HepG2 (cell line): ENCODE data around the gene LCLAT1. TPM values are rescaled to one million over a fixed set of nuclear protein-coding genes. Genes with fewer than 3 reads are reported as not detected.

ENCODE experiments used
- ATAC-seq: fragments of 200-7000 bp; cut with Tn5 transposase; 3 replicates; pipeline ENCODE4 v1.9.1; 2020; ENCODE audit warnings: mild to moderate bottlenecking, moderate library complexity
- BruUV-seq: library from RNA; stranded (reverse); fragments of 400-500 nt; replicated peaks from 2 replicates; lab custom pipeline; 2021; lab: Mats Ljungman, UMichigan
- CTCF ChIA-PET: fragments of 300-600 bp; formaldehyde crosslinking; extraction: SDS; loops from one replicate; lab custom pipeline; 2021; ENCODE audit warnings: low total read pairs, inconsistent platforms, low intra/inter-chr PET ratio; lab: Yijun Ruan, JAX
- POLR2A ChIA-PET: fragments of 350-600 bp; sonication (Branson Sonifier 250); formaldehyde crosslinking; loops from one replicate; lab custom pipeline; 2020; ENCODE audit warnings: antibody characterized with exemption, inconsistent platforms; lab: Yijun Ruan, JAX
- DNase-seq: peaks from one replicate; pipeline ENCODE4 v3.0.0-alpha.2; 2015; ENCODE audit warnings: low spot score
- FAIRE-seq: peaks from 3 replicates; lab custom pipeline; 2011; peaks lifted over from hg19 to GRCh38; lab: Jason Lieb, UNC
- H2AFZ ChIP-seq: one replicate; pipeline ENCODE4 v1.6.1; 2011; ENCODE audit warnings: low read length, inconsistent platforms
- H3K27ac ChIP-seq: fragments of 300-600 bp; 3 replicates; pipeline ENCODE4 v1.8.0; 2011; ENCODE audit warnings: mixed run types, mild to moderate bottlenecking, mixed read lengths, low read length, inconsistent platforms; ENCODE audit not compliant: insufficient read depth; ENCODE audit errors: extremely low read length
- H3K27me3 ChIP-seq, 2 experiments: fragments of 200-600 bp in 1 of 2; 2 replicates in 1 of 2; 3 replicates in 1 of 2; pipeline versions ENCODE4 v1.6.0 to v1.8.0; 2011; ENCODE audit warnings: low read length in 2 of 2, mild to moderate bottlenecking in 2 of 2, moderate library complexity in 2 of 2, inconsistent platforms in 1 of 2; ENCODE audit not compliant: insufficient read depth in 2 of 2, control insufficient read depth in 1 of 2
- H3K36me3 ChIP-seq, 2 experiments: fragments of 200-600 bp in 1 of 2; replicated peaks in 1 of 2; 2 replicates in 1 of 2; 3 replicates in 1 of 2; pipeline versions ENCODE4 v1.5.1 to v1.8.0; 2011; ENCODE audit warnings: low read length in 2 of 2, inconsistent platforms in 1 of 2; ENCODE audit not compliant: insufficient read depth in 2 of 2, control insufficient read depth in 1 of 2
- H3K4me1 ChIP-seq: 2 replicates; pipeline ENCODE4 v1.5.1; 2012; ENCODE audit warnings: low read length, inconsistent platforms; ENCODE audit not compliant: insufficient read depth
- H3K4me2 ChIP-seq: 2 replicates; pipeline ENCODE4 v1.6.0; 2011; ENCODE audit warnings: low read depth, low read length, inconsistent platforms
- H3K4me3 ChIP-seq, 3 experiments: fragments of 200-600 bp in 1 of 3; sonication (generic), shearing (Covaris generic) in 1 of 3; replicated peaks in 1 of 3; 2 replicates each; pipeline ENCODE4 v1.5.1; 2011 to 2016; ENCODE audit warnings: low read length in 3 of 3, inconsistent platforms in 2 of 3, low read depth in 2 of 3, mild to moderate bottlenecking in 2 of 3, control low read depth in 1 of 3, mixed read lengths in 1 of 3; ENCODE audit not compliant: insufficient read depth in 1 of 3
- H3K79me2 ChIP-seq: one replicate; pipeline ENCODE4 v1.6.1; 2011; ENCODE audit warnings: low read length, inconsistent platforms; ENCODE audit not compliant: insufficient read depth
- H3K9ac ChIP-seq: 2 replicates; pipeline ENCODE4 v1.6.0; 2011; ENCODE audit warnings: mild to moderate bottlenecking, low read depth, low read length, inconsistent platforms; ENCODE audit not compliant: insufficient read depth
- H3K9me3 ChIP-seq: 2 replicates; pipeline ENCODE4 v1.5.1; 2012; ENCODE audit warnings: mild to moderate bottlenecking, low read length
- H4K20me1 ChIP-seq: 2 replicates; pipeline ENCODE4 v1.6.0; 2011; ENCODE audit warnings: inconsistent platforms, mild to moderate bottlenecking, low read length, moderate library complexity; ENCODE audit not compliant: insufficient read depth
- ARNTL ChIP-seq: sonication (generic); formaldehyde crosslinking; IDR thresholded peaks from 2 replicates; pipeline ENCODE4 v1.4.0; 2020; ENCODE audit warnings: mild to moderate bottlenecking, missing genetic modification reagents
- ATM ChIP-seq: fragments of 450-650 bp; IDR thresholded peaks from 2 replicates; pipeline ENCODE4 v1.7.1; 2017; ENCODE audit warnings: mild to moderate bottlenecking, borderline replicate concordance
- FOXC1 ChIP-seq: sonication (generic); formaldehyde crosslinking; IDR thresholded peaks from 2 replicates; pipeline ENCODE4 v1.8.0; 2022; ENCODE audit warnings: mild to moderate bottlenecking, missing genetic modification reagents, borderline replicate concordance
- PRPF4 ChIP-seq: fragments of 200-400 bp; formaldehyde crosslinking; IDR thresholded peaks from 2 replicates; pipeline ENCODE4 v1.6.1; 2016; ENCODE audit warnings: low read length, low read depth; ENCODE audit not compliant: poor library complexity, severe bottlenecking
- RAD21 ChIP-seq: fragments of 450-650 bp; formaldehyde crosslinking; IDR thresholded peaks from 2 replicates; pipeline ENCODE4 v1.5.0; 2020; ENCODE audit warnings: mild to moderate bottlenecking
- SMC3 ChIP-seq: IDR thresholded peaks from 2 replicates; pipeline ENCODE4 v1.6.1; 2011; ENCODE audit warnings: low read length, improper control_type of control experiment
- STAG1 ChIP-seq: sonication (generic); formaldehyde crosslinking; IDR thresholded peaks from 2 replicates; pipeline ENCODE4 v1.4.0; 2020; ENCODE audit warnings: missing genetic modification reagents
- YY1 ChIP-seq: IDR thresholded peaks from 2 replicates; pipeline ENCODE4 v1.6.1; 2011; ENCODE audit warnings: low read length, low read depth, moderate library complexity, mild to moderate bottlenecking; ENCODE audit not compliant: insufficient read depth, insufficient replicate concordance
- ZBTB7A ChIP-seq: sonication (generic); formaldehyde crosslinking; IDR thresholded peaks from 2 replicates; pipeline ENCODE4 v1.8.0; 2022; ENCODE audit warnings: mild to moderate bottlenecking, missing genetic modification reagents
- ZNF12 ChIP-seq: sonication (generic); formaldehyde crosslinking; IDR thresholded peaks from 2 replicates; pipeline ENCODE4 v1.5.0; 2020; ENCODE audit warnings: missing genetic modification reagents
- ZNF333 ChIP-seq: sonication (generic); formaldehyde crosslinking; IDR thresholded peaks from 2 replicates; pipeline ENCODE4 v1.4.0; 2020; ENCODE audit warnings: mild to moderate bottlenecking, missing genetic modification reagents, borderline replicate concordance
- WGBS: methylation state at CpG from one replicate; pipeline ENCODE4 v1.1.6; 2017; ENCODE audit warnings: low lambda C conversion rate; 5-methylcytosine and 5-hydroxymethylcytosine counted together
- in situ Hi-C: cut with HindIII; loops from 2 replicates; pipeline ENCODE4 v1.10.0; 2017; ENCODE audit warnings: low pct_unique_long_range_greater_than_20kb; ENCODE audit not compliant: extremely low pct_ligation_motif_present
- intact Hi-C: fragments of 100-400 bp; cut with micrococcal nuclease; formaldehyde crosslinking; loops from one replicate; pipeline ENCODE4 v1.10.0; 2022; ENCODE audit not compliant: unreplicated experiment
- polyA plus RNA-seq, 8 experiments: library from polyadenylated mRNA; depleted of rRNA in 3 of 8; stranded (reverse) in 7 of 8; unstranded in 1 of 8; fragments of >200 nt; fragmentation: Illumina TruSeq in 4 of 8; extraction: Trizol in 4 of 8; gene quantifications; 2 replicates each; pipeline versions ENCODE4 v1.2.1 to v1.2.3, GENCODE V29; 2011 to 2016; ENCODE audit warnings: low read depth in 4 of 8, missing spikeins in 1 of 8, mixed read lengths in 1 of 8; ENCODE audit not compliant: insufficient read depth in 1 of 8
- total RNA-seq, 5 experiments: library from RNA; depleted of rRNA; stranded (reverse); fragments of >200 nt; fragmentation: Illumina TruSeq; extraction: Trizol; gene quantifications; 2 replicates each; pipeline ENCODE4 v1.2.3, GENCODE V29; 2016; ENCODE audit warnings: low read depth in 1 of 5
- TF ChIP-seq, protein P1 (sequence below): sonication (generic); formaldehyde crosslinking; IDR thresholded peaks from 2 replicates; pipeline ENCODE4 v1.9.0; 2021; ENCODE audit warnings: mild to moderate bottlenecking, missing genetic modification reagents
- TF ChIP-seq, protein P2 (sequence below): sonication (generic); formaldehyde crosslinking; IDR thresholded peaks from 2 replicates; pipeline ENCODE4 v1.5.0; 2020; ENCODE audit warnings: mild to moderate bottlenecking, missing genetic modification reagents, moderate library complexity
- TF ChIP-seq, protein P3 (sequence below): fragments of 450-650 bp; IDR thresholded peaks from 2 replicates; pipeline ENCODE4 v1.6.1; 2016
- TF ChIP-seq, protein P4 (sequence below): IDR thresholded peaks from 2 replicates; pipeline ENCODE4 v1.6.1; 2016; ENCODE audit warnings: mild to moderate bottlenecking, missing biosample characterization, missing genetic modification reagents

LCLAT1 gene
- total and polyA plus RNA-seq, 2 of the 13 experiments (the other 11 are each of a cell fraction or from before 2014, with no cell fraction given), result 18.0 to 28.0 TPM

DNA sequence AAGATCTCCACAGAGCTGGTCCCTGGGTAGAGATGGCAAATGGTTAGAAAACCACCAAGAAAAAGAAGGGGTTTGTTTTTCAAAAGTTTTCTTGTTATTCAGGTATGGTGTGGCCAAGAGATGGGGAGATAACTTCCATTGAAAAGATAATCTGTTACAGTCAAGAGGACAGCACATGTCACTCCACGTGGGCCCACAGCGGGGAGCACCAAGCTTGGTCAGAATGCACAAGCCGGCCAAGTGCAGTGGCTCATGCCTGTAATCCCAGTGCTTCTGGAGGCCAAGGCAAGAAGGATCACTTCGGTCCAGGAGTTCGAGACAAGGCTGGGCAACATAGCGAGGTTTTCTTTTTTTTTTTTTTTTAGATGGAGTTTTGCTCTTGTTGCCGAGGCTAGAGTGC, 6.0 kb upstream of the LCLAT1 start:
- Histone ChIP-seq H3K9me3 (no peaks in the 10 kb centered on the region), H2AFZ (no peak overlapping the region)
- intact Hi-C loops, result loop anchor here (5.0 kb wide), 1 partner anchor 266 kb away; no protein-coding TSS in a partner anchor
- TF ChIP-seq ZBTB7A (CRISPR knock-in tag), result no peak
- no peak for TF ChIP-seq PRPF4
- TF ChIP-seq, protein P1, sequence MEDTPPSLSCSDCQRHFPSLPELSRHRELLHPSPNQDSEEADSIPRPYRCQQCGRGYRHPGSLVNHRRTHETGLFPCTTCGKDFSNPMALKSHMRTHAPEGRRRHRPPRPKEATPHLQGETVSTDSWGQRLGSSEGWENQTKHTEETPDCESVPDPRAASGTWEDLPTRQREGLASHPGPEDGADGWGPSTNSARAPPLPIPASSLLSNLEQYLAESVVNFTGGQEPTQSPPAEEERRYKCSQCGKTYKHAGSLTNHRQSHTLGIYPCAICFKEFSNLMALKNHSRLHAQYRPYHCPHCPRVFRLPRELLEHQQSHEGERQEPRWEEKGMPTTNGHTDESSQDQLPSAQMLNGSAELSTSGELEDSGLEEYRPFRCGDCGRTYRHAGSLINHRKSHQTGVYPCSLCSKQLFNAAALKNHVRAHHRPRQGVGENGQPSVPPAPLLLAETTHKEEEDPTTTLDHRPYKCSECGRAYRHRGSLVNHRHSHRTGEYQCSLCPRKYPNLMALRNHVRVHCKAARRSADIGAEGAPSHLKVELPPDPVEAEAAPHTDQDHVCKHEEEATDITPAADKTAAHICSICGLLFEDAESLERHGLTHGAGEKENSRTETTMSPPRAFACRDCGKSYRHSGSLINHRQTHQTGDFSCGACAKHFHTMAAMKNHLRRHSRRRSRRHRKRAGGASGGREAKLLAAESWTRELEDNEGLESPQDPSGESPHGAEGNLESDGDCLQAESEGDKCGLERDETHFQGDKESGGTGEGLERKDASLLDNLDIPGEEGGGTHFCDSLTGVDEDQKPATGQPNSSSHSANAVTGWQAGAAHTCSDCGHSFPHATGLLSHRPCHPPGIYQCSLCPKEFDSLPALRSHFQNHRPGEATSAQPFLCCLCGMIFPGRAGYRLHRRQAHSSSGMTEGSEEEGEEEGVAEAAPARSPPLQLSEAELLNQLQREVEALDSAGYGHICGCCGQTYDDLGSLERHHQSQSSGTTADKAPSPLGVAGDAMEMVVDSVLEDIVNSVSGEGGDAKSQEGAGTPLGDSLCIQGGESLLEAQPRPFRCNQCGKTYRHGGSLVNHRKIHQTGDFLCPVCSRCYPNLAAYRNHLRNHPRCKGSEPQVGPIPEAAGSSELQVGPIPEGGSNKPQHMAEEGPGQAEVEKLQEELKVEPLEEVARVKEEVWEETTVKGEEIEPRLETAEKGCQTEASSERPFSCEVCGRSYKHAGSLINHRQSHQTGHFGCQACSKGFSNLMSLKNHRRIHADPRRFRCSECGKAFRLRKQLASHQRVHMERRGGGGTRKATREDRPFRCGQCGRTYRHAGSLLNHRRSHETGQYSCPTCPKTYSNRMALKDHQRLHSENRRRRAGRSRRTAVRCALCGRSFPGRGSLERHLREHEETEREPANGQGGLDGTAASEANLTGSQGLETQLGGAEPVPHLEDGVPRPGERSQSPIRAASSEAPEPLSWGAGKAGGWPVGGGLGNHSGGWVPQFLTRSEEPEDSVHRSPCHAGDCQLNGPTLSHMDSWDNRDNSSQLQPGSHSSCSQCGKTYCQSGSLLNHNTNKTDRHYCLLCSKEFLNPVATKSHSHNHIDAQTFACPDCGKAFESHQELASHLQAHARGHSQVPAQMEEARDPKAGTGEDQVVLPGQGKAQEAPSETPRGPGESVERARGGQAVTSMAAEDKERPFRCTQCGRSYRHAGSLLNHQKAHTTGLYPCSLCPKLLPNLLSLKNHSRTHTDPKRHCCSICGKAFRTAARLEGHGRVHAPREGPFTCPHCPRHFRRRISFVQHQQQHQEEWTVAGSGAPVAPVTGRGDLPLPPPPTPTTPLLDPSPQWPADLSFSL, result no peak
- TF ChIP-seq RAD21 (CRISPR knock-in tag), result peak; percentile 32; the same call in 1 of the 2 replicates
- TF ChIP-seq, protein P2, sequence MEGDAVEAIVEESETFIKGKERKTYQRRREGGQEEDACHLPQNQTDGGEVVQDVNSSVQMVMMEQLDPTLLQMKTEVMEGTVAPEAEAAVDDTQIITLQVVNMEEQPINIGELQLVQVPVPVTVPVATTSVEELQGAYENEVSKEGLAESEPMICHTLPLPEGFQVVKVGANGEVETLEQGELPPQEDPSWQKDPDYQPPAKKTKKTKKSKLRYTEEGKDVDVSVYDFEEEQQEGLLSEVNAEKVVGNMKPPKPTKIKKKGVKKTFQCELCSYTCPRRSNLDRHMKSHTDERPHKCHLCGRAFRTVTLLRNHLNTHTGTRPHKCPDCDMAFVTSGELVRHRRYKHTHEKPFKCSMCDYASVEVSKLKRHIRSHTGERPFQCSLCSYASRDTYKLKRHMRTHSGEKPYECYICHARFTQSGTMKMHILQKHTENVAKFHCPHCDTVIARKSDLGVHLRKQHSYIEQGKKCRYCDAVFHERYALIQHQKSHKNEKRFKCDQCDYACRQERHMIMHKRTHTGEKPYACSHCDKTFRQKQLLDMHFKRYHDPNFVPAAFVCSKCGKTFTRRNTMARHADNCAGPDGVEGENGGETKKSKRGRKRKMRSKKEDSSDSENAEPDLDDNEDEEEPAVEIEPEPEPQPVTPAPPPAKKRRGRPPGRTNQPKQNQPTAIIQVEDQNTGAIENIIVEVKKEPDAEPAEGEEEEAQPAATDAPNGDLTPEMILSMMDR, result peak; percentile 65
- TF ChIP-seq ATM, result no peak
- TF ChIP-seq STAG1 (CRISPR knock-in tag), result peak; percentile 74
- no peak for TF ChIP-seq ZNF333 (CRISPR knock-in tag)
- TF ChIP-seq YY1, result no peak
- TF ChIP-seq, protein P3, sequence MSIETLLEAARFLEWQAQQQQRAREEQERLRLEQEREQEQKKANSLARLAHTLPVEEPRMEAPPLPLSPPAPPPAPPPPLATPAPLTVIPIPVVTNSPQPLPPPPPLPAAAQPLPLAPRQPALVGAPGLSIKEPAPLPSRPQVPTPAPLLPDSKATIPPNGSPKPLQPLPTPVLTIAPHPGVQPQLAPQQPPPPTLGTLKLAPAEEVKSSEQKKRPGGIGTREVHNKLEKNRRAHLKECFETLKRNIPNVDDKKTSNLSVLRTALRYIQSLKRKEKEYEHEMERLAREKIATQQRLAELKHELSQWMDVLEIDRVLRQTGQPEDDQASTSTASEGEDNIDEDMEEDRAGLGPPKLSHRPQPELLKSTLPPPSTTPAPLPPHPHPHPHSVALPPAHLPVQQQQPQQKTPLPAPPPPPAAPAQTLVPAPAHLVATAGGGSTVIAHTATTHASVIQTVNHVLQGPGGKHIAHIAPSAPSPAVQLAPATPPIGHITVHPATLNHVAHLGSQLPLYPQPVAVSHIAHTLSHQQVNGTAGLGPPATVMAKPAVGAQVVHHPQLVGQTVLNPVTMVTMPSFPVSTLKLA, result peak; percentile 95
- 0 out of 2 replicates have a peak, but pooled peaks have one; percentile 7 for TF ChIP-seq SMC3
- TF ChIP-seq ZNF12 (CRISPR knock-in tag), result no peak
- TF ChIP-seq FOXC1, result no peak
- TF ChIP-seq, protein P4, sequence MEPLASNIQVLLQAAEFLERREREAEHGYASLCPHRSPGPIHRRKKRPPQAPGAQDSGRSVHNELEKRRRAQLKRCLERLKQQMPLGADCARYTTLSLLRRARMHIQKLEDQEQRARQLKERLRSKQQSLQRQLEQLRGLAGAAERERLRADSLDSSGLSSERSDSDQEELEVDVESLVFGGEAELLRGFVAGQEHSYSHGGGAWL (CRISPR knock-in tag), result no peak
- TF ChIP-seq ARNTL (CRISPR knock-in tag), result peak; percentile 54; the same call in 1 of the 2 replicates
- TF ChIP-seq, all 625 proteins: peak for 6
- Histone ChIP-seq H3K4me2 (no peak overlapping the region), H3K27ac (no peak overlapping the region), H3K9ac (no peak overlapping the region), H3K27me3 (no peaks in the 10 kb centered on the region), H3K4me3 (no peak overlapping the region), H3K36me3 (no peaks in the 10 kb centered on the region), H4K20me1 (no peaks in the 10 kb centered on the region), H3K79me2 (no peaks in the 10 kb centered on the region), H3K4me1 (peaks cover 18% of the 10 kb centered on the region)
- DNase-seq, result no peak
- no peak for FAIRE-seq
- in situ Hi-C loops, result loop anchor here (10.0 kb wide), 1 partner anchor 264 kb away; no protein-coding TSS in a partner anchor
- POLR2A ChIA-PET, result no interaction called here
- WGBS, result 60% methylated on average over 7 of the region's 7 CpGs
- BruUV-seq, result no TSS peak
- CTCF ChIA-PET, result interaction anchor here (1.0 kb wide), 1 partner anchor 266 kb away, joined by 3 read pairs; no protein-coding TSS in a partner anchor
- ATAC-seq, result peak; percentile 78
